Stimulated activated naive CD8-positive, alpha-beta T cell treated with anti-CD3 and anti-CD28 coated beads, Interleukin-15, amount 100 ng/mL, for 72 hours (primary cell): ENCODE results near the gene ZNF385C.

Source experiments
- ATAC-seq: fragments of 150-1000 bp; cut with Tn5 transposase; 2 replicates; pipeline ENCODE4 v1.10.0; 2021; ENCODE audit warnings: mild to moderate bottlenecking, moderate library complexity
- DNase-seq, 2 donors: peaks; one replicate each; pipeline ENCODE4 v3.0.0; 2021 to 2022
- H3K27ac Mint-ChIP-seq, 2 donors: one replicate each; pipeline ENCODE4 v1.8.0; 2022; ENCODE audit warnings: mild to moderate bottlenecking in 2 of 2, mixed read lengths in 2 of 2, moderate library complexity in 2 of 2
- H3K27me3 Mint-ChIP-seq: one replicate; pipeline ENCODE4 v1.8.0; 2022; ENCODE audit warnings: mixed read lengths
- H3K4me1 Mint-ChIP-seq: one replicate; pipeline ENCODE4 v1.8.0; 2022; ENCODE audit warnings: mild to moderate bottlenecking, mixed read lengths
- H3K4me3 Mint-ChIP-seq, 2 donors: one replicate each; pipeline ENCODE4 v1.8.0; 2022; ENCODE audit warnings: mild to moderate bottlenecking in 2 of 2, mixed read lengths in 2 of 2, moderate library complexity in 1 of 2
- H3K9me3 Mint-ChIP-seq, 2 donors: one replicate each; pipeline ENCODE4 v1.8.0; 2022; ENCODE audit warnings: mixed read lengths in 2 of 2

ZNF385C gene

DNA sequence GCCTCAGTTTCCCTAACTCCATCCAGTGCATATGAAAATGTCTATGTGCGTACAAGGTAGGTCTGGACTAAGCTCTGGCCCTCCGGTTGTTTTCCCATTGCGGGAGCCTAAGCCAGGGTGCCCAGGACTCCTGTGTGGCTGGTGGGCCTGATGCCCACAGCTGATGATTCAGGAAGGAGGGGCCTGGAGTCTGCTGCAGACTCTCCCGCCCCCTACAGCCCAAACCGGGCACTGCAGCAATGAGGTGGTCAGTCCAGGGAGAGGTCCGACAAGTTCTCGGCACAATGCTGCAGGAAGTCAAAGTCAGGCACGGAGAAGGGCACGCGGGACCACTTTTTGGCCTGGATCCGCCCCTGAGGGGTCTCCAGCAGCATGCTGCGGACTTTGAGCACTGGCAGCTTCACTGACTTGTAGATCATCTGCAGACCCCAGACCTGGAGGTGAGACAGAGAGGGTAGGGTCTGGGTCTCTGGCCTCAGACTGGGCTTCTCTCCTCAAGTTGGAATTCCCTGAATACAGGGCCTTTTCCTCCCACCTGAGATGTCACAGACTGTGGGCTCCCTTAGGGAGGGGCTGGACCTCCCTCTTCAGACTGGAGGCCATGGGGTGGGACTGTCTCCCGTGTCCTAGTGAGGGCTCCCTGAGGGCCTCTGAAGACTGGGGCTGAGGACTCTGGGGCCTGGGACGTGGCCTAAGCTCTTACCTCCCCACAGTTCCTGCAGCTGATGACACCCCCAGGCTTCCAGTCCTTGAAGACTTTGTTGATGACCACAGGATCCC is 3.4 kb upstream of the ZNF385C start:
- Mint-ChIP-seq H3K9me3 (no peaks in the 10 kb centered on the region), H3K4me3 (no peak overlapping the region), H3K27me3 (peaks cover 17% of the 10 kb centered on the region), H3K4me1 (peaks cover 26% of the 10 kb centered on the region), H3K27ac (no peak overlapping the region)
- DNase-seq: peak; percentile 77
- peak; percentile 79 for ATAC-seq

DNA sequence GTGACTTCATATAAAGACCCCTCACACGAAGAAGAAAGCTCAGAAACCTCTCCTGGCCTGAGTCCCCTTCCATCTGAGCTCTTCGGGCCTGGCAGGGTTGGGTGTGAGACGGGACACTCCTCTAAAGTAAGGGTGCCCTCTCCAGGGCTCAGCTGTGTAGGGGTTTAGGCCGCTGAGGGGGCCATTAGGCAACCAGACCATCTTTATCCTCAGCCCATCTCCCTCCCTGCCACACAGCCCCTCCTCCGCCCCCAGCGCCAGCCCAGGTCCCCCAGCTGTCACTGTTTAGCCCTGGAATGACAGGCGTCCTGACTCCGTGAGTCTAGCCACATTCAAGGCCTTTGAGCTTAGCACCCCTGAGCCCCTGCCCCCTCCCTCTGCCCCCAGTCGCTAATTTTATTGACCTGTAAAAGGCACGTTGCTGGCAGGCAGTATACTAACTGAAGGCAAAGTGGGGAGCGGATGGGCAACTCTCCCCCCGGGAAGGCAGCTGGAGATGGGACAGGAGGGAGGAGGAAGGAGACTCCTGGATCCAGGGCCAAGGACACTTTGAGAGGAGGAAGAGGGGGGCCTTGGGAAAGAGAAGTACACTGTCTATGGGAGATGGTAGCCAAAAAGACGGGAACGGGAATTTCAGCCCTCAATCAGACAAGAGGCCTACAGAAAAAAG is 592 bp upstream of the ZNF385C start:
- Mint-ChIP-seq H3K4me1 (peaks cover 26% of the 10 kb centered on the region), H3K27ac (no peak overlapping the region), H3K9me3 (no peaks in the 10 kb centered on the region), H3K27me3 (peaks cover 41% of the 10 kb centered on the region), H3K4me3 (peak overlapping the region; percentile 55 to 62)
- peak; percentile 55 for ATAC-seq
- no peak for DNase-seq

DNA sequence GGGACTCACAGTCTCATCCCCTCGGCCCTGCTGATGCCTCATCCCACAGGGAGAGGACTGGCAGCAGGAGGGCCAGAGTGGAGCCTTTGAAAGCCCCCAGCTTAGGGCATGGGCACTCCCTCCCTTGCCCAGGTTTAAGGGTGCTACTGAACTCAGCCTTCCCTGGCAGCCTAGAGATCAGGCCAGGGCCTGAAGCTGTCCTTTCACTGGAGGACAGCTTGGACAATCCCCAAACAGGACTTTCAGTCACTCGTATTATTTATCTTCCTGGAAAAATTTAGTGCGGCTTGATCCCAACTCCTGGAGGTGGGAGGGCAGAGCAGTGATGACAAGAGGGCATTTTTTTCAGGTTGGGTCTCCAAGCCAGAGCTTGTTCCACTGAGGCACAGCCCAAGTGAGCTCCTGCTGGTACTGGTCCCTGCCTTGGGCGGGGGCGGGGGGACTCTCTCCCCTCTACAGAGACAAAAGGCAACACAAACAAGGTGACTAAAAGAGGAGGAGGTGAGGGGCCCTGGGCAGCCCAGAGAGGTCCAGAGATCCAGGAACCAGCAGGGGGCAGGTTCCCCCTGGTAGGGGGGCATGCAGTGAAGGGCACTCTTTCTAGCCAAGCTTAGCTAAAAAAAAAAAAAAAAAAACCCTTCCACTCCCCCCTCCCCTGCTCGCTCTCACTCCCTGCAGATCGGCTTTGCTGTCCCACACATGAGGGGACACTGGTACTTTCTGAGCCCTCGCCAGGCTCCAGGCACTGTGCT is 1.7 kb downstream of the ZNF385C start:
- Mint-ChIP-seq H3K9me3 (no peaks in the 10 kb centered on the region), H3K4me1 (peaks cover 23% of the 10 kb centered on the region), H3K27ac (no peak overlapping the region), H3K27me3 (peaks cover 53% of the 10 kb centered on the region), H3K4me3 (no peak overlapping the region)
- no peak for DNase-seq
- no peak for ATAC-seq

DNA sequence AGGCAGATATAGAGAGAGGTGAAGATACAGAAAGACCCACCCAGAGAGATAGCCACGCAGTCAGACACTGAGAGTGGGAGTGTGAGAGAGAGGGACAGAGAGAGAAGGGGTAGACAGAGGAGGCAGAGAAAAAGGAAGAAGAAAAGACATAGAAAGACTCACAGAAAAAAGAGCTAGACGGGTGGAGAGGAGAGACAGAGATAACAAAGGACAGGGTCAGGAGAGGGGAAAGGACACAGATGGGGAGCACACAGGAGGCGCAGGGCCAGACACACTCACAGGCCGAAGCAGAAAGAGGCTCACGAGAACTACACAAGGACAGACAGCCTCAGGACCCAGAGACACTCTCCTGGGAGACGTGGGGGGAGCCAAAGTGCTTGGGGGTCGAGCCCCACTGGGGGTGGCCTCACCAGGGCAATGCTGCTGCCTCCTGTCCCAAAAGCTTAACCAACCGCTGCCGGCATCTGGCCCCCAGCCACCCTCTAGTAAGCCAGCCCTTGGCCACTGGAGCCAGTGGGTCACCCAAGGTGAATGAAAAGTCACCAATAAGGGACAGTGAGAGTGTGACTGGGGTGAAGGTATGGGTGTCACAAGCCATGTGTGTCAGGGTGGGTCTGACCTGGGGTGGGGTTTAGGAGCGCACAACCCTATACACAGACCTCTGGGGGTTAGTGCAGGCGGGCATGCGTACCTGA is 3.8 kb downstream of the ZNF385C start:
- Mint-ChIP-seq H3K27me3 (peaks cover 54% of the 10 kb centered on the region), H3K9me3 (no peaks in the 10 kb centered on the region)
- no peak for ATAC-seq

DNA sequence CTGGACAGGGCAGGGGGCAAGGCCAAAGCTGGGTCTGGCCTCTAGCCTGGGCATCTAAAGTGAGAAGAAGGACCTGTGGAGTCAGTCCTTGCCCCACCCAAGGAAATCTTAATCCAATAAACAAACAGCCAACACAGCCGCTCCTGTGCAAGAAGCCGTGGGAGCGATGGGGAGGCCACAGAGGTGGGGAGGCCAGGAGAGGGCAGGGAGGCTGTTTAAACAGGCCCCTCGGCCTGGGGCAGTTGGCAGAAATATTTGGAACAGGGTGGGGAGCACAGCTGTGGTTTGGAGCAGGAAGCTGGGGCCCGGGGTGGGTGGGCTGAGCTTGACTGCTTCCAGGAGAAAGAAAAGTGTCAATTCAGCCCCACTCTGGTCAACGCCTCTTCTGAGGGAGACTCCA is 5.3 kb downstream of the ZNF385C start:
- peaks cover 11% of the 10 kb centered on the region for H3K4me1 Mint-ChIP-seq
- H3K9me3 Mint-ChIP-seq: no peaks in the 10 kb centered on the region
- no peak overlapping the region for H3K4me3 Mint-ChIP-seq
- H3K27ac Mint-ChIP-seq: peak overlapping the region in 1 of 2 donors; percentile 73
- ATAC-seq: no peak
- DNase-seq: no peak
- peaks cover 60% of the 10 kb centered on the region for H3K27me3 Mint-ChIP-seq

More for the DNA sequence above, 3.8 kb downstream of the ZNF385C start:
- Mint-ChIP-seq H3K4me3 (no peak overlapping the region), H3K4me1 (peaks cover 20% of the 10 kb centered on the region), H3K27ac (no peak overlapping the region)
- DNase-seq: no peak

DNA sequence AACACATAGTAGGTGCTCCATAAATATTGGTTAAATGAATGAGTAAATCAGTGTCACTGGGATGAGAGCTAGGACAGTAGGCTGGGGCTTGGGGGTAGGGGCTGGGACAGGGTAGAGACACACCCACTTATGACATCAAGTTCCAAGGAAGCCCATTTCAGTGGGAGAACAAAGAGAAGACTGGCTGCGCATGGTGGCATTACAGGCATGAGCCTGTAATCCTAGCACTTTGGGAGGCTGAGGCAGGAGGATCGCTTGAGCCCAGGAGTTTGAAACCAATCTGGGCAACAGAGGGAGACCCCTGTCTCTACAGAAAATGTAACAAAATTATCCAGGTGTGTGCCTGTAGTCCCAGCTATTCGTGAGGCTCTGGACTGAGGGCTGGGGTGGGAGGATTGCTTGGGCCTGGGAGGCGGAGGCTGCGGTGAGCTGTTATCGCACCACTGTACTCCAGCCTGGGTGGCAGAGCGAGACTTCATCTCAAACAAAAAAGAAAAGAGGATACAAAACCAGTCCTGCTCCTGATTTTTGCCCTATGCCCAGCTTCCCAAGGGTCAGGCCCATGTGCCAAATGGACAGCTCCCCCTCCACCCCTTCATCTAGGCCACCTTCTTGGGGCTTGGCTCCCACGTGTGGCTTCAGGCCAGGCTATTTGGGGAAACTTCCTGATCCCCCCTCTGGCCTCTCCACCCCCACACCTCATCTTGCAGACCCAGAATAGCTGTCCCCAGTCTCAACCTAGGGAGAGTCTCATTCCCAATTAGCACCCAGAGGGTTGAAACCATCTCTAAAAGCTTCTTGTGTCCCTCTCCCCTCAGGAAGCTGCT is 7.1 kb downstream of the ZNF385C start:
- no peak for DNase-seq
- no peak for ATAC-seq
- no peak overlapping the region for H3K27ac Mint-ChIP-seq
- no peak overlapping the region for H3K4me3 Mint-ChIP-seq
- H3K4me1 Mint-ChIP-seq: no peaks in the 10 kb centered on the region
- H3K9me3 Mint-ChIP-seq: no peaks in the 10 kb centered on the region
- H3K27me3 Mint-ChIP-seq: peaks cover 42% of the 10 kb centered on the region

DNA sequence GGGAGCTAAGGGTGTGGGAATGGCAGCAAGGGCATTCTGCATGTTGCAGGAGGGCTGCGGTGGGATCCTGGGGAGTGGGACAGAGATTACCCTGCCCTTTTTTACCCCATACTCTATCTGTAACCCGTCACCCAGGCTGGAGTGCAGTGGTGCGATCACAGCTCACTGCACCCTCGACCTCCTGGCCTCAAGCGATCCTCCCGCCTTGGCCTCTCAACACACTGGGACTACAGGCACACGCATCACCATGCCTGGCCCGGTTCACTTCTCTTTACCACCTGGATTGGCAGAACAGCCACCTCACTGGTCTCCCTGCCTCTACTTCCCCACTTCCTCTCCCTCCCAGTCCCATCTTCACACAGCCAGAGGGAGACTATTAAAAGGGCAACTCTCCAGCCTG is 9.5 kb downstream of the ZNF385C start:
- H3K27me3 Mint-ChIP-seq: peaks cover 23% of the 10 kb centered on the region
- no peaks in the 10 kb centered on the region for H3K9me3 Mint-ChIP-seq
- DNase-seq (no peak), ATAC-seq (no peak)
- no peak overlapping the region for H3K27ac Mint-ChIP-seq
- no peak overlapping the region for H3K4me3 Mint-ChIP-seq
- no peaks in the 10 kb centered on the region for H3K4me1 Mint-ChIP-seq

DNA sequence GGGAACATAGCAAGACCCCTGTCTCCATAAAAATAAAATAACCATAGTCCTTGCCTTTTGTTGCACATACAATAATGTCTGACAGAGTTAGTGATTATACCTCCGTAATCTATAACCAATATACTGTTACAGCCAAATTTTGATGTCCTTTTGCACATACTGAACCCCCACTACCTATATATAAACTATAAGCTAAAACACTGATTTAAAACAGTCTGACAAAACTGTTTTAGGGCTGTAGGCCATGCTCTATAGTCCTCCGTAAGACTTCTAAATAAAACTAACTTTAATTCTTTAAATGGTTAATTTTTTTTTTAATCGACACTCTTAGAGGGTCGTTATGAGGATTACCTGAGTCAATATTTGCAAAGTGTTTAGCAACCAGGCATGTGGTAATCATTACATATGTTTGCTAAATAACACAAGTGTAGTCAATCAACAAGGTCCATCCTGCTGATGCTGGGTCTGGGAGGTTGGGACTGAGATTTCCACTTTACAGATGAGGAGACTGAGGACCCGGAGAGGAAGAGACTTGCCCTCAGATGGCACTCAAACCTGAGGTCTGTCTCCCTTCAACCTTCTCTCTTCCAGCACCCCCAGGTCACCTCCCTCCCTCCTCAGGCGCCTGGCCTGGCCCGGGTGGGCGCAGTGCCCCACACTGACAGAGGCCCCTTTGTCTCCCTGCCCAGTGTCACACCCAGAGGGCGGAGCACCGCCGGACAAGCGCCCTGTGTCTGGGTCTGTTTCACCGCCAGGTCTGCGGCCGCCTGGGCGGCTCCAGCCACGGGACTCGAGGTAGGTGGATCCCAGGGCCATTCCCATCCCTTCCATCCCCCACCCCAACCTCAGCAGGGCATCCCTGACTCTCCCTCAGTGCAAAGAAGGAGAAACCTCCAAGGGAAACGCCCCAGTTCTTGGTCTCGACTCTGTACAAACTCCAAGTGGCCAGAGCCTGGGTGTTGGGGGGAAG is 10.3 kb downstream of the ZNF385C start:
- ATAC-seq (no peak), DNase-seq (no peak)
- Mint-ChIP-seq H3K4me3 (no peak overlapping the region), H3K27ac (no peak overlapping the region), H3K4me1 (no peaks in the 10 kb centered on the region), H3K27me3 (peaks cover 23% of the 10 kb centered on the region), H3K9me3 (no peaks in the 10 kb centered on the region)

DNA sequence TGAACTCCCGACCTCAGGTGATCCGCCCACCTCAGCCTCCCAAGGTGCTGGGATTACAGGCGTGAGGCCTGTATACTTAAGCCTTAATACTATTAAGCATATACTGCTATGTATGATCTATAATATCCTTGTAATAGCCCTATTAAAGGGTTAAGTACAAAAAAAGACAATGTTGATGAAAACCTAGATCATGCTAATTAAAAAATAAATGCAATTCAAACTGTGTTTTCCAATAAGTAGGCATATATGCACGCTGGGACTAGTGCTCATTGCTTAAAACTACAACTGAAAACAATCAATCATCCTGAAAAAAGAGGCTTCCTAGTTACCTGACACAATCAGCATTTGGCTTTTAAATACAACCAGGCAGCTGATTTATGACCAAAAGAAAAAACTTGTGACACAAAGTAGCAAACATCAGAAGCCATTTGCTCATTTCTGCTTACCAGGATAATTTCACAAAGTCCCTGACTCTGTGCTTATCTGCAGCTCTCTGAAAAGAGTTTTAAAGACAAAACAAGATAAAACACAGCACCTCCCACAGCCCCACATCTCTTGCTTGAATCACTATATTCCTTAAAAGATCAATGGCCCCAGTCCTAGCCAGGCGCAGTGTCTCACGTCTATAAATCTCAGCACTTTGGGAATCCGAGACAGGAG is 11.1 kb downstream of the ZNF385C start:
- no peak overlapping the region for H3K27ac Mint-ChIP-seq
- no peaks in the 10 kb centered on the region for H3K9me3 Mint-ChIP-seq
- DNase-seq: no peak
- H3K4me1 Mint-ChIP-seq: no peaks in the 10 kb centered on the region
- no peak for ATAC-seq
- H3K27me3 Mint-ChIP-seq: peaks cover 16% of the 10 kb centered on the region
- H3K4me3 Mint-ChIP-seq: no peak overlapping the region

DNA sequence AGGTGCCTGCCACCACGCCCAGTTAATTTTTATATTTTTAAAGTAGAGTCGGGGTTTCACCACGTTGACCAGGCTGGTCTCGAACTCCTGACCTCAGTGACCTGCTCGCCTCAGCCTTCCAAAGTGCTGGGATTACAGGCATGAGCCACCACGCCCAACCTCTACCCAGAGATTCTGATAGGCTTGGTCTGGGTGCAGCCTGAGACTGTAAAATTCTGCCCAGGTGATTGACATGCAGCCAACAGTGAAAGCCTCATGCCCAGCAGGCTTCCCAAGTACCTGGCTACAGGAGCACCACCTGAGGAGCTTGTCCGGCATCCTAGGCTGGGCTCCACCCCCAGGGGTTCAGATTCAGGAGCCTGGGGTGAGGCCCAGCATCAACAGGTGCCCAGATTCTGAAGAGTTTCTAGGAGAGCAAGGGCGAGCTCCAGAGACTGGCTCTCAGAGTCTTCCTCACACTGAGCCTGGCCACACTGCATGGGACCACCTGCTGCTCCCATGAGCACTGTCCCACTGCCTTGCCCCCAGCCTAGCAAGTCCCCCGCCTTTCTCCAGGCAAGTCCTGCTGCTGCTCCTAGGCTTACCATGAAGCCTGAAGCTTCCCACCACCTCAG is 16.6 kb downstream of the ZNF385C start:
- Mint-ChIP-seq H3K27ac (no peak overlapping the region), H3K4me1 (no peaks in the 10 kb centered on the region), H3K27me3 (no peaks in the 10 kb centered on the region), H3K9me3 (no peaks in the 10 kb centered on the region), H3K4me3 (no peak overlapping the region)
- ATAC-seq (no peak), DNase-seq (no peak)

DNA sequence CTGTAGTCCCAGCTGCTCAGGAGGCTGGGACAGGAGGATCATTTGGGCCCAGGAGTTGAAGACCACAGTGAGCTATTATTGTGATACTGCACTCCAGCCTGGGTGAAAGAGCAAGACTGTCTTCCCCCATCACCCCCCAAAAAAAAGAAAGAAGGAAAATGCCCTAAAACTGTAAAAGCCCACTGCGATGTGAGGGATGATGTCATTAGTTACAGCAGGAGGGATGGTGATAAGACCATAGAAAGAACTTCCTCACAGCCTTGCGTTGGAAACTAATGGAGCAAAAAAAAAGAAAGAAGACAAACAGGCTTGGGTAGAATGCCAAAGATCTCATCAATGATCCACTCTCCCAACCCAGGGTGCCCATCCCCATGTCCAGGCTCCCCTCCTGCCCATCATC is 18.7 kb downstream of the ZNF385C start:
- no peaks in the 10 kb centered on the region for H3K4me1 Mint-ChIP-seq
- H3K27ac Mint-ChIP-seq: no peak overlapping the region
- no peaks in the 10 kb centered on the region for H3K9me3 Mint-ChIP-seq
- no peak for ATAC-seq
- H3K27me3 Mint-ChIP-seq: no peaks in the 10 kb centered on the region
- H3K4me3 Mint-ChIP-seq: no peak overlapping the region
- no peak for DNase-seq

DNA sequence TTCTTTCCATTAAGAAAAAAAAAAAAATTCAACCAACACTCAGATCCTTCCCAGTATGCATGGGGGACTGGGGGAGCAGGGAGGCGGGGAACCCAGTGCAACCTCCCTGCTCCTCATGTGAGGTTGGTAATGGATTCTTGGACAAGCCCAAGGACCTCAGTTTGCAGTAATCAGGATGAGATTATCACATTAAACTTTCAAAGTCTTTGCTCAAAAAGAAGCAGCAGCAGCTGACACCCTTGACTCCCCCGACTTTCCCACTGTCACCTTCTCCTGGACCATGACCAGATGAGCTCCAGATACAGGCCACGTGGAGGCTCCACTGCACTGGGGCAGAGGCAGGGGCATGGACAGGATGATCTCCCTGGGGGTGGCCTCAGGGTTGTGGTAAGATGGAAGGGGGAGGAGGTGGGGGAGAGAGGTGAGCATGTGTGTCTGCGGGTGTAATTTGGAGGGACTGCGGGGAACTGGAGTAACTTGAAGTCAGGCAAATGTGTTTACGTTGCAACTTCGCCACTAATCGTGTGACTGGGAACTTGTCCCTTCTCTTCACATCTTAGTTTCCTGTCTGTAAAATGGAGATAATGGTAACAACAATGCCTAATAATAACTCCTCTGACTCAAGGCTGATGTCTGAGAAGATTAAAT is 19.8 kb downstream of the ZNF385C start:
- Mint-ChIP-seq H3K27me3 (peaks cover 7% of the 10 kb centered on the region), H3K4me1 (peaks cover 1% of the 10 kb centered on the region), H3K4me3 (no peak overlapping the region), H3K9me3 (no peaks in the 10 kb centered on the region), H3K27ac (no peak overlapping the region)
- DNase-seq (no peak), ATAC-seq (no peak)

DNA sequence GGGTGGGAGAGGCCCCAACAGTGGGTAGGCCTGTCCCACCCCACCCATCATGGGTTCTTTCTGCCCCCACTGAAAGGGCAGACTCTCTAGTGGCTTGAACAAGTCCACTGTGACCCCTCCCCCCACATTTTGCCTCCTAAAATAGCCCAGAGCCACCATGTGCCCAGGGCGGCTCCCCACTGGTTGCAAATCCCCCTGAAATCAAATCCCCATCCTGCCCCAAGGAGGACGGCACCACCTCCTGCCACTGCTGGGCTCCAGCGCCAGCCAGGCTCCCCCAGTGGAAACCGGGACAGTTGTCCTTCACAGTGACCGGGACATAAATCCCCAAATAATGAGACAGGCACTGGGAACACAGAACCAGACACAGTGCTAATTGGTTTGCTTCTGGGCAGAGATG is 20.5 kb downstream of the ZNF385C start:
- no peak overlapping the region for H3K27ac Mint-ChIP-seq
- H3K27me3 Mint-ChIP-seq: peaks cover 15% of the 10 kb centered on the region
- DNase-seq (no peak), ATAC-seq (no peak)
- H3K4me1 Mint-ChIP-seq: peaks cover 9% of the 10 kb centered on the region
- no peaks in the 10 kb centered on the region for H3K9me3 Mint-ChIP-seq
- H3K4me3 Mint-ChIP-seq: no peak overlapping the region
